ENCODE data around the gene GPD2.

Gene GPD2

GRCh38 chr2:156435396-156435717 is 822 bp upstream of the GPD2 start:
- DNase-seq = peak in 20 of 56 donors; percentile 15 to 69 (median 52)

GRCh38 chr2:156436497-156437085 is 412 bp downstream of the GPD2 start:
- DNase-seq = peak in 17 of 56 donors; percentile 9 to 58 (median 35)

GRCh38 chr2:156437272-156437930 is 1.2 kb downstream of the GPD2 start:
- DNase-seq = peak in 19 of 56 donors; percentile 1 to 34 (median 10)

GRCh38 chr2:156437931-156438410 is 1.8 kb downstream of the GPD2 start:
- DNase-seq = no peak

GRCh38 chr2:156443089-156443488 is 6.9 kb downstream of the GPD2 start:
- no peak for DNase-seq

GRCh38 chr2:156445296-156446220 is 9.4 kb downstream of the GPD2 start:
- DNase-seq = no peak

GRCh38 chr2:156447761-156448160 is 11.6 kb downstream of the GPD2 start:
- no peak for DNase-seq

GRCh38 chr2:156448766-156449165 is 12.6 kb downstream of the GPD2 start:
- DNase-seq = no peak

GRCh38 chr2:156452971-156453370 is 16.8 kb downstream of the GPD2 start:
- no peak for DNase-seq

GRCh38 chr2:156455361-156455975 is 19.3 kb downstream of the GPD2 start:
- DNase-seq = no peak

- peak in 20 of 56 donors; percentile 6 to 60 (median 30) for DNase-seq
Observed at GRCh38 chr2:156456616-156457015, 20.4 kb downstream of the GPD2 start.

- DNase-seq = peak in 12 of 56 donors; percentile 2 to 31 (median 13)
Observed at GRCh38 chr2:156457523-156458517, 21.6 kb downstream of the GPD2 start.

- DNase-seq = no peak
Observed at GRCh38 chr2:156459720-156460119, 23.5 kb downstream of the GPD2 start.

GRCh38 chr2:156464106-156464505 is 27.9 kb downstream of the GPD2 start:
- DNase-seq = no peak

- DNase-seq = no peak
Observed at GRCh38 chr2:156465573-156465972, 29.4 kb downstream of the GPD2 start.

- peak in 20 of 56 donors; percentile 2 to 61 (median 16) for DNase-seq
Observed at GRCh38 chr2:156466739-156467405, 30.7 kb downstream of the GPD2 start.

- no peak for DNase-seq
Observed at GRCh38 chr2:156470975-156471583, 34.9 kb downstream of the GPD2 start.

- DNase-seq = no peak
Observed at GRCh38 chr2:156471762-156472161, 35.6 kb downstream of the GPD2 start.

- no peak for DNase-seq
Observed at GRCh38 chr2:156472686-156473085, 36.5 kb downstream of the GPD2 start.
